IPS DF 6.9 (cell line): ENCODE data around the gene FHL5.

Source experiments
- DNase-seq: peaks from one replicate; pipeline ENCODE4 v3.0.0-alpha.2; 2013; ENCODE audit warnings: low read depth, low spot score
- H3K27ac ChIP-seq: one replicate; pipeline ENCODE4 v1.5.1; 2013; ENCODE audit warnings: low read length, control low read depth
- H3K27me3 ChIP-seq: 2 replicates; pipeline ENCODE4 v1.6.1; 2013; ENCODE audit warnings: mild to moderate bottlenecking, low read length; ENCODE audit not compliant: control insufficient read depth, insufficient read depth
- H3K36me3 ChIP-seq: 2 replicates; pipeline ENCODE4 v1.6.1; 2013; ENCODE audit warnings: low read length; ENCODE audit not compliant: control insufficient read depth, insufficient read depth
- H3K4me1 ChIP-seq: 2 replicates; pipeline ENCODE4 v1.6.1; 2013; ENCODE audit warnings: low read length; ENCODE audit not compliant: control insufficient read depth, insufficient read depth
- H3K4me3 ChIP-seq: 2 replicates; pipeline ENCODE4 v1.5.1; 2013; ENCODE audit warnings: mild to moderate bottlenecking, low read length
- H3K9me3 ChIP-seq: 2 replicates; pipeline ENCODE4 v1.6.1; 2013; ENCODE audit warnings: low read length, inconsistent platforms; ENCODE audit not compliant: control insufficient read depth, insufficient read depth
- WGBS: extraction: QIAGEN DNeasy Blood & Tissue Kit; methylation state at CpG from one replicate; pipeline ENCODE4 v1.1.7; 2013; ENCODE audit warnings: mixed read lengths, missing lambda C conversion rate; ENCODE audit not compliant: insufficient read length, insufficient coverage; 5-methylcytosine and 5-hydroxymethylcytosine counted together

The FHL5 gene

DNA sequence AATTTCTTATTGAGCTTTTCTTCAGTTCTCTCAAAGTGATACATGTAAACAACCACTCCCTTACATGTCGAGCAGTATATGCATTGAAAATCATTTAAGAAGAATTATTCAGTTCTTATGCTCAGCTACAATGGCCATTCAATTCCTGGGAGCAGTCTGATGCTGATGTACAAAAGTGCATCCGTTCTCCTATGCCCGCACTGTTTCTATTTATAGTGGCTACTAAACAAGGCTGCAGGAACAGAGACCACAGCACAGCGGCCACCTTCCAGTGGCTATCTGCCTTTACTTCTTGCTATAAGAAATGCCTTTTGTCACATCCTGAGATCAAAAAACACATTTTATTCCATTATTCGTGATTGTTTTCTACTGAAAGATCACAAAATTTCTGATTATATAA lies 82.2 kb downstream of the FHL5 start:
- Histone ChIP-seq H3K27me3 (no peaks in the 10 kb centered on the region), H3K4me1 (no peaks in the 10 kb centered on the region), H3K9me3 (no peaks in the 10 kb centered on the region), H3K4me3 (no peak overlapping the region), H3K36me3 (no peaks in the 10 kb centered on the region), H3K27ac (no peak overlapping the region)
- DNase-seq = no peak
- WGBS = no CpG with 5 or more reads among the region's 5 CpGs

DNA sequence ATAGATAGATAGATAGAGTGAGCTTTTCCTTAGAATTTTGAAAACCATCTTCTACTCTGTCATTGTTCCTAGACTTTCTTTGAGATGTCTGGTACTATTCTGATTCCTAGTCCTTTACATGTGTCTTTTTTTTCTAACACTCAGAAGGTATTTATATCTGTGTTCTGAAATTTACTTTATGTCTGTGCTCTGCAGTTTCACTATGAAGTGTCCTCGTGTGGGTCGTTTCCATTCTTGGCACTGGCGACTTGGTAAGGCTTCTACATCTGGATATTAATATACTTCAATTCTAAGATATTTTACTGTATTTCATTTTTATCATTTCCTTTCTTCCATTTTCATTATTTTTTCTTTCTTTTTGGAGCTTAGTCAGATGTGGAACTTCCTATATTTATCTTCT lies 87.0 kb downstream of the FHL5 start:
- H3K36me3 ChIP-seq = no peaks in the 10 kb centered on the region
- H3K4me3 ChIP-seq = no peak overlapping the region
- H3K27me3 ChIP-seq = no peaks in the 10 kb centered on the region
- no peak for DNase-seq
- no peak overlapping the region for H3K27ac ChIP-seq
- H3K9me3 ChIP-seq = no peaks in the 10 kb centered on the region
- H3K4me1 ChIP-seq = no peaks in the 10 kb centered on the region
- no CpG with 5 or more reads among the region's 3 CpGs for WGBS

DNA sequence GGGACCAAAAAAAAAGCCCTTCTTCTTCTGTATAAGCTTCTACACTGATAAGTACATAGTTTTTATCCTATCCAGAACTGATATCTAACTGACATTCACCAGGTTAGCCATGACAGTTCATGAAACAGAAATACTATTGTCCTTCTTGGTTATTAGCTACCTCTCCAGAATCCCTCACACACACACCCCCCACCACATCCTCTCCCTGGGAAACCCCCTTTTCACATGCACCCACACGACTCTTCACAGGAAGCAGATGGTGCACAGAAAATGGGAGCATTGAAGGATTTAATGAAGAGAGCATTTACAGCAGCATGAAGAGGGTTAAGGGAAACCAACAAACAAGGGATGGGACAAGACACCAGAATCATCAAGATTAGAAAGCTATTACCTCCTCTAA lies 88.9 kb downstream of the FHL5 start:
- no peaks in the 10 kb centered on the region for H3K9me3 ChIP-seq
- no peak overlapping the region for H3K4me3 ChIP-seq
- no CpG with 5 or more reads among the region's 1 CpG for WGBS
- no peak overlapping the region for H3K27ac ChIP-seq
- H3K27me3 ChIP-seq = no peaks in the 10 kb centered on the region
- H3K36me3 ChIP-seq = no peaks in the 10 kb centered on the region
- H3K4me1 ChIP-seq = no peaks in the 10 kb centered on the region
- DNase-seq = no peak

DNA sequence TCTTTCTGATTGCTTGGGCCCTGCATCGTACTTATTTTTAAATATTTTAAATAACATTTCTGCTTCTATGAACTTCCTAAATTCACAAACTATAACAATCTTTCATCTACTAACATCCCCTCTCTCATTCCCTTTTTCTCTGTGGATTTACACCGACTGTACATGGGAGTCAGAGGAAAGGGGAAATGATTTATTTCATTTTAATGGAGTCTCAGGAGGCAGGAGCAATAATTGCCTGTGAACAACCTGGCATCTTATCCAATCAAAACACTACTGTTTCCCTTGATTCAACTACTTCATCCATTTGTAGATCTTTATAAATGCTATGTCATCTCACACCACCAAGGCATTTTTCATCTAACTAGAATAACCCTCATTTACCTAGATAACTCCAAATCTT lies 89.6 kb downstream of the FHL5 start:
- WGBS = 100% methylated on average over 2 of the region's 2 CpGs
- DNase-seq = no peak
- no peak overlapping the region for H3K27ac ChIP-seq
- no peaks in the 10 kb centered on the region for H3K9me3 ChIP-seq
- H3K27me3 ChIP-seq = no peaks in the 10 kb centered on the region
- H3K36me3 ChIP-seq = no peaks in the 10 kb centered on the region
- no peak overlapping the region for H3K4me3 ChIP-seq
- no peaks in the 10 kb centered on the region for H3K4me1 ChIP-seq

DNA sequence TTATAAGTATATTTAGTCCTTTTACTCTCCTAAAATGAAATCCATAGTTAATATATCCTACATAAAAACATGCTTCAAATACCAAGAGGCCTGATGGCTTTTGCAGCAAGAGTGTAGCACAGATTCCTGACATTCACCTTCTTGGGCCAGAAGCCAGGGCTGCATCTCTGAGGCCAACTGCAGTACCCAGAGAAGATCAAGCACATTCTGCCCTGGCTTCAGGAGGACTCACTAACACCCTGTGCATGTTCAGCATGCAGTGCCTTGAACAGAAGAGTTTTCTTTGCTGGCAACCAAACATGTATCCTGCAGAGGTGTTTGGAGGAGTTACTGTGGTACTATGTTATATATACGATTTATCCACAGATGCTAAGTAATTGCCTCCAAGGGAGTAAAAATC lies 90.3 kb downstream of the FHL5 start:
- Histone ChIP-seq H3K27me3 (no peaks in the 10 kb centered on the region), H3K36me3 (no peaks in the 10 kb centered on the region), H3K4me3 (no peak overlapping the region), H3K9me3 (no peaks in the 10 kb centered on the region), H3K27ac (no peak overlapping the region), H3K4me1 (no peaks in the 10 kb centered on the region)
- DNase-seq = no peak
- no CpG with 5 or more reads among the region's 1 CpG for WGBS

DNA sequence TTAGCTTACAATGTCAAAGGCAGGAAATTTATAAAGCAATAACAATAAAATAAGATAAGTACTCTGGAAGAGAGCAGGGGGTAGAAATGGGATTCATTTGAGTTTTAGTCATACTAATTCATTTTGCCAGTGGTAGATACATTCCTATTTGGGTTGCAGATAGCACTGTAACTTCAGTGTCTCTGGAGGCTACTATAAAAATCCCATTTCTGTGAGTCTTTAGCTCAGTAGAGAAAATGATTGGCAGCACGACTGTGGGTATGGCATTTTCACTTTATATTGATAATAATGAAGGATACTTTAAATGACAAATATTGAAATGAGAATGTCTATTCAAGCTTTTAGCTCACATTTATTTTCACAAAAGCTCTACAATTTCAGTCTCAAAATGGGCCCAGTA lies 93.6 kb downstream of the FHL5 start:
- Histone ChIP-seq H3K4me1 (no peaks in the 10 kb centered on the region), H3K9me3 (no peaks in the 10 kb centered on the region), H3K4me3 (no peak overlapping the region), H3K36me3 (no peaks in the 10 kb centered on the region), H3K27me3 (no peaks in the 10 kb centered on the region), H3K27ac (no peak overlapping the region)
- no peak for DNase-seq
- WGBS = no CpG with 5 or more reads among the region's 1 CpG

DNA sequence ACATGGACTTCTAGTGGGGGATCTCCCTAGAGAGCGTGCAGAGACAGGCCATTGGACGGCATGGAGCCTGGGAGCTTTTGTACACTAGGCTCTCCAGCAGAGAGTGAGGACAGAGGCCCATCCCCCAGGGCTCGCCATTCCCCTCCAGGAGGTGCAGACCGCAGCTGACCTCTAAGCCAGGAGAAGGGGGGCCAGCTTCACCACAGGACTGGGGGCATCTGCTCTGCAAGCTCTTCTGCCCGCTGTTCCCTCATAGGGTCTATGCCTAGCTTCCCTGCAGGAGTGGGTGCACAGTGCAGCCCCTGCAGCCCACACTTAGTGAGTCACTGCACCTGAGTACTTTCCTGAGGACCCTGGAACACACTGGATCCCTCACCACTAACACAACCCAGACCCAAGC lies 94.4 kb downstream of the FHL5 start:
- H3K36me3 ChIP-seq = no peaks in the 10 kb centered on the region
- no CpG with 5 or more reads among the region's 5 CpGs for WGBS

DNA sequence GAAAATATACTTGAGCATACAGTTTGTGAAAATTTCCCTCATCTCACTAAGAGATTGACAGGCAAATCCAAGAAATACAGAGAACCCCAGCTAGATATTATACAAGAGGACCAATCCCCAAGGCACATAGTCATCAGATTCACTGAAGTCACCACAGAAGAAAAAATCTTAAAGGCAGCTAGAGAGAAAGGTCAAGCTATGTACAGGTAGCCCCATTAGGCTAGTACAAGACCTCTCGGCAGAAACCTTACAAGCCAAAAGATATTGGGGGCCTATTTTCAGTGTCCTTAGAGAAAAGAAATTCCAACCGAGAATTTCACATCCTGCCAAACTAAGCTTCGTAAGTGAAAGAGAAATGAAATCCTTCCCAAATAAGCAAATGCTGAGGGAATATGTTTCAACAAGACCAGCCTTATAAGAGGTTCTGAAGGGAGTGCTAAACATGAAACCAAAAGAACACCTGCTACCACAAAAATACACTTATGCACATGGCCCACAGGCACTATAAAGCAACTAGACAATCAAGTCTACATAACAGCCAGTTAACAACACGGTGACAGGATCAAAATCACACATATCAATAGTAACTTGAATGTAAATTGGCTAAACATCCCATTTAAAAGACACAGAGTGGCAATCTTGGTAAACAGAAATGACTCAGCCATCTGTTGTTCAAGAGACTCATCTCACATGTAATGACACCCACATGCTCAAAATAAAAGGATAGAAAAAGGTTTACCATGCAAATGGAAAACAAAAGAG lies 96.3 kb downstream of the FHL5 start:
- Histone ChIP-seq H3K27ac (no peak overlapping the region), H3K36me3 (no peaks in the 10 kb centered on the region), H3K9me3 (no peaks in the 10 kb centered on the region), H3K27me3 (no peaks in the 10 kb centered on the region), H3K4me3 (no peak overlapping the region), H3K4me1 (no peaks in the 10 kb centered on the region)
- no peak for DNase-seq
- WGBS = no CpG with 5 or more reads among the region's 4 CpGs

More for the DNA sequence above, 94.4 kb downstream of the FHL5 start:
- Histone ChIP-seq H3K27ac (no peak overlapping the region), H3K4me1 (no peaks in the 10 kb centered on the region), H3K9me3 (no peaks in the 10 kb centered on the region), H3K4me3 (no peak overlapping the region), H3K27me3 (no peaks in the 10 kb centered on the region)
- no peak for DNase-seq
